GM18498 (cell line): ENCODE results near the gene SH3GLB2.
"Not testable (repeated sequence)": the region's sequence is repeated elsewhere in the genome, so short reads cannot be mapped to it uniquely, and the experiment has no call there.

Experiments used
- ATAC-seq: cut with Tn5 transposase; IDR thresholded peaks from one replicate; pipeline ENCODE4 v1.9.1; 2021; ENCODE audit warnings: mild to moderate bottlenecking, moderate library complexity; ENCODE audit not compliant: unreplicated experiment

SH3GLB2 gene

DNA sequence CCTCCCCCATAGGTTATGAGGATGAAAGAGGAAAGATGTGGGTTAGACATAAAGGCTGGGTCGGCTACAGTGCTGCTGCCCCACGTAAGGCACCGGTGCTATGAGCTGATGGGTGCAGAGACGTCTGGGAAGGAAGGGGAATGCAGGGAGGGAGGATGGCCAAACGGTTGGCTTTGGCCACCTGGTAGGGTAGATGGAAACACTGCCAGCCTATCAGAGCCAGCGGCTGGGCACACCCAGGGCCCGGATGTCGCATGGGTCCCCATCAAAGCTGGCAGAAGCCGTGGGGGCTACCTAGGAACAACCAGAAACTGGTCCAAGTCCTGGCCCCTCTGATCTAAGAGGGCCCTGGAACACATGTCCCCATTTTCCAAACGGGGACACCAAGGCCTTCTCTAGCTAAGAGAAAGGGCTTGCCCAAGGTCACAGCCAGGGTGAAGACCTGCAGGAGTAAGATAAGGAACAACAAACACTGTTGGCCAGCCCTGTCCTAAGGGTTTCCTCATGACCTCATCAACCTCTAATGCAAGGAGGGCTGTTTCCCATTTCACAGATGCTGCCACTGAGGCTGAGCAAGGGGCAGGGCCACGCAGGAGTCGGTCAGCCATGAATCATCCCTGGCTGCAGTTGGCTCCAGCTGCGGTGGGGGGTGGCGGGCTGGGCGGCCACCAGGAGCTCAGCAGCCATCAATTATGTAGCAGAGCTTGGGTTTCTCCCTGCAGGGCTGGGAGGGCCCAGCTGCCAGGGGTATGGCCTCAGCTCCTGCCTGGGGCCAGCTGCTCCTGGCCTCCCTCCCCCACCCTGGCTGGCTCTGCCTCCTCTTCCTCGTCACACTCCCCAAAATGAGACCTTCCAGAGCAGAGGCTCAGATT is 4.9 kb downstream of the SH3GLB2 start:
- no peak for ATAC-seq

DNA sequence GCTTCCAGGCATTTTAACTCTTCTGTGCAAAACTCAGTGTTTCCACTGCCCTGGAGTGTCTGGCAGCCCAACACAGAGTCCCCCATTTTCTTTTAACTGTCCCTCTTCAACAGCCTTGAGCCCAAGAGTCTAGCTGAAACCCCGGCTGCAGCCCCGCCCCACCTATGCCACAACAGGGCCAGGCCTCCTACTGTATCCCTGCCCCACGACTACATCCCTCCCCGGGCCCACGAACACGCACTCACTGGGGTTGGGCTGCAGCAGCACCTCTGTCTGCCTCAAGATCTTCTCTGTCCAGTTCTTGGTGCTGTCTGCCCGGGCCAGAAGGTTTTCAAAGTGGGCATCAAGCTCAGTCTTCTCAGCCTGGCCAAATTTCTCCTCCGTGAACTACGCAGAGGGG is 6.1 kb downstream of the SH3GLB2 start:
- no peak for ATAC-seq

DNA sequence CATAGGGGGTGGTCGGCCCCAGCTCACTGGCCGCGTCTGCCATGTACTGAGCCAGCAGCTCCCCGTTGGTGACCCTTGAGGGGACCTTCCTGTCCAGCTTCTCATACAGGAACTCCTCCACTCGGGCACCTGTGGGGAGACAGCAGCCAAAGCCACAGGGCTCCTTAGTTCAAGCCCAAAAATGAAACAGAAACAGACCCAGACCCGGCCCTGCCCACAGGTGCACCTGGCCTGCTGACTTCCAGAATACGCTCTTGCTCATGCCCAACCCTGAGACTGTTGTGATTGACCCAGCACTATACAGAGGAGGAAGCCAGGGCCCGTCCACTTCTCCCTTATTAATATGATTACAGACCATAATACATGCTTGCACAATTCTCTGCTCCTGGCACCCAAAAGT is 7.0 kb downstream of the SH3GLB2 start:
- peak; percentile 78 for ATAC-seq

DNA sequence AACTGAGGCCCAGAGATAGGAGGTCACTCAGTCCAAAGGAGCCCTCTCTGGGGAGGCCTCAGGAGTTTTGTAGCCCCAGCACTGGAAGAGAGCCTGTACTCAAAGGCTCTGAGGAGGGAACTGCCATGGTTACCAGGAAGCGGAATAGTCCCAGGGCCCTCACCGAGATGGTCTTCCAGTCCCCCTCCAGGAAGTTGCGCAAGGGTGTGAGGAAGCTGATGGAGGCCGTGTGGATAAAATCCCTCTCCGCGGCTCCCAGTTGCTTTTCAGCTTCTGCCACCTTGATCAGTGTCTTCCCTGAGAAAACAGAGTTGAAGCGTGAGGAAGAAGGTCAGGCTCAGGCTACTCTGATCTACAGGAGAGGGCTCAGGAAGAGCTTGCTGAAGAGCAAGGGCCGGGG is 13.5 kb downstream of the SH3GLB2 start:
- ATAC-seq: no peak

DNA sequence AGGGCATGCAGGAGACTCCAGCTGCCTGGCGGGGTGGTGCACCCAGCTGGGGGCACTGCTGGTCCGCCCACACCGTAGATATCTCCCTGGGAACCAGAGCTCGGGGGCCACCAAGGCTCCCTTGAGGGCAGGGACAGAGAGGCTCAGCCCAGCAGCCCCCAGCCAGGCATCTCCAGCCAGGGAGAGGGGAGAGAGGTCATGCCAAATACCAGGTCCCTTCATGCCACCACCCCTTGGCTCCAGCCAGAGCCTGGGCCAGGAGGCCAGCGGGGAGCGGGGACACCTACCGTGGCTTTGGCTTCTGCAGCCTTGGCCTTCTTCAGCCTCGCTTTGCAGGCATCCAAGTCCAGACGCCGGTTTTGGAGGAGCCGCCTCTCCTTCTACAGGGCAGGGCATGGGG is 14.0 kb downstream of the SH3GLB2 start:
- no peak for ATAC-seq

DNA sequence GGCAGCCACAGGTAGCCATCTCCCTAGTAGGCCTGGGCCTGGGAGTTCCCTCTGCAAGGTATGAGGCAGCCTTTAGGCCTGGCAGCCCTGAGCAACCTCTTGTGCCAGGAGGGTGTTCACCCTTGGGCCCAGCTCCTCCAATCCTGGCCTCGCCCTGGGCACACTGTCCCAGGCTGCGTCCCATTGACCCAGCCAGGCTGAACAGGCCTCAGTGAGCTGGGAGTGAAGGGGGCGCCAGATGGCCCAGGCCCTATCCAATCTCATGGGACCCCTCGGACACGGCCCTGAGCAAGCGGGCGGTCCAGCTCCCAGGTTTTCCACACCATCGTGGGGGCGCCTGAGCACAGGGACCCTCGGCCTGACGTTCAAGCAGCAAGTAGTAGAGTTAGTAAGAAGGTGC is 14.5 kb downstream of the SH3GLB2 start:
- no peak for ATAC-seq

DNA sequence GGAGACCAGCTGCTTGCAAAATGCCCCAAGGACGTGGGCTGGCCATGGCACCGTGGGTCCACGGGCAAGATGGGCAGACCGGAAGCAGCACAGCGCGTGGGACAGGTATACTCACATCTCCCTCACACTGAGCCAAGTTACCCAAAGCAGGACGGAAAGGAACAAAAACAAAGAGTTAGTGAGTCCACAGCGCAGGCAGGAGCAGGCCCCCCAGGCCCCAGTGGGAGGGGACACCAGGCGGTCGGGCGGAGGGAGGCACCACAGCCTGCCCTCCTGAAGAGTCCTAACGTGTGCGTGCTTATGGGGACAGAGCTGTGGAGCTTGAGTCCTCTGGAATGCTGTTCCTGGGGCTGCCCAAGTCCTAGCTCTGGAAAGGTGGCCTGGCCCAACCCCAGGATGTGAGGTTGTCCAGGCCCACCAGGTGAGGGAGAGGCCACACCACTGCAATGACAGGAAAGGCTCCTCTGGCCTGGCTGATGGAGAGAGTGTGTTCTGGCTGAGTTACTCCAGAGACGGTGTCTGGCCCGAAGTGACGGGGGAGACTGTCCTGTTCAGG is 15.2 kb downstream of the SH3GLB2 start:
- ATAC-seq: no peak

DNA sequence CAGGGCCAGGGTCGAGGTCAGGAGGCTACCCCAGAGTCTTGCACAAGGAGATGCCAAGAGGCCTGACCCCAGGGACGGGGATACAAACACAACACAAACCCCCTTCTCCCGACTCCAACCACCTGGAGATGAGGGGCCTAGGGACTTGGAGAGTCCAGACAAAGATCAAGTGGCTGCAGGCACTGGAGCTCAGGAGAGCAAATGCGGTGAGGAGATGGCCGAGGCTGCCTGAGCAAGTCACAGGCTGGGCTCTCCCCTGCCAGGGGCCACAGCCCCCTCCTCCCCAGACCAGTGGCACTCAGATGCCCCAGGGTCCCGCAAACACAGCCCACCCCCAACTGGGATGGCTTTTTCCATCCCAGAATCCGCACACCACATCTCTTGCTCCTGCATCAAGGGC is 15.8 kb downstream of the SH3GLB2 start:
- no peak for ATAC-seq

DNA sequence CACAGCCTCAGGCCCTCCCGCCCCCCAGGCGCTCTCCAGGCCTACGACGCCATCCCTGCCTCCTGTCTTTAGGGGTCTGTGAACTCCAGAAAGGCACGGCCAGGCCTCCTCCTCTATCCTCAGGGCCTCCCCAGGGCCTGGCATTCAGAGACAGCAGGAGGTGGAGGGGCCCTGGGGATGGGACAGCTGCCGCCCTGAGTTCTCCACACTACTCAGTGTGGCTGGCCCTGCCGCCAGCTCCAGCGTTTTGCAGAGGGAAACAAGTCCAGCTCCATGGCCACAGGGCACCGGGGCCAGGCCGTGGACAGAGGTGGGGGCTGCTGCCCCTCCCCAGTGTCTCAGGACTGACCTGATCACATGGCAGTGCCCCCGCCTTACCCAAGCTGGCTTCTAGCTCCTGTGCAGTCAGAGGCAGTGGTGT is 16.4 kb downstream of the SH3GLB2 start:
- ATAC-seq: no peak

DNA sequence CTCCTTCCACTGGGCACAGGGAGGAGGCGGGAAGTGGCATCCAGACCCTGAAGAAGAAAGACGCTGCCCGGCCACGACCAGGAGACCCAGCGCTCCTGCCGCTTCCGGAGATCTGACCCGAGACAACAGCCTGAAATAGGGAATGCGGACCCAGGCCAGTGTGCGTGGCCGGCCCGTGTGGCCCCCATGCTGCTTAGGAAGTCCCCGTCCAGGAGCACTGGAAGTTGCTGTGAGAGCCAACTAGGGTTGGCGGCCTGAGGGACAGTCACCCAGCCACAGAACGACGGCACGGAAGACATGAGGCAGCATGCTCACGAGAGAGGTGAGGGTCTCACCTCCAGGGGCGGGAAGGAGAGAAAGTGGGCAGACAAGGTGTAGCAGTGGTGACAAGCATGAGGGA is 17.0 kb downstream of the SH3GLB2 start:
- ATAC-seq: no peak

DNA sequence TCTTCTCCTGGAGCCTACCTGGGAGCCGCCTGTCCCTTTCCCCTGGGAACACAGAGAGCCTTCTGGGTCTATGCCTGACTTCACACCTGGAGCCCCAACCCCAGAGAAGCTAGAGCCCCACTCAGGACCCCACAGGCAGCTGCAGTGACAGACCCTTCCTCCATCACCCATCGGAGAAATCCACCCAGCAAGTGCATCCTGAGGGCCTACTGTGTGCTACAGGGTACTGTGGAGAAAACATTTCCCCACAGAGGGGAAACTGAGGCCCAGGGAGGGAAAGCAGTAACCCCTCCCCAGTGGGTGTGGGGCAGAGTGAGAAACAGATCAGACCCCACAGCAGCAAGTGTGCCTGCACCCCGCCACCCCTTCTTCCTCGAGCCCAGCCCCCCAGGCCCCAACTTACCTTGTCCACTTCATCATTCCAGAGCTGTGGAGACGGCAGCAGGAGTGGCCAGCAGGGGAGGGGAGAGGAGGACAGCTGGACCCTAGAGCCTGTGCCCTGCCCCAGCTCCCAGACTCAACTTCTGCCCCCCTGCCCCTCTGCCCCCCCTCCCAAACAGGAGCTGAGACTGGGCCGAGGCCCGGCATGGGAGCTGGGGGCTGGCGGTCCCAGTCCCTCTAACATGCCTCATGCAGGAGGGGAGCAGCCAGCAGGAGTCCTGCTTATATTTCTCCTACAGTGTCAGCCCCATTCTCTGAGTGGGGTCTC is 17.7 kb downstream of the SH3GLB2 start:
- ATAC-seq: no peak

DNA sequence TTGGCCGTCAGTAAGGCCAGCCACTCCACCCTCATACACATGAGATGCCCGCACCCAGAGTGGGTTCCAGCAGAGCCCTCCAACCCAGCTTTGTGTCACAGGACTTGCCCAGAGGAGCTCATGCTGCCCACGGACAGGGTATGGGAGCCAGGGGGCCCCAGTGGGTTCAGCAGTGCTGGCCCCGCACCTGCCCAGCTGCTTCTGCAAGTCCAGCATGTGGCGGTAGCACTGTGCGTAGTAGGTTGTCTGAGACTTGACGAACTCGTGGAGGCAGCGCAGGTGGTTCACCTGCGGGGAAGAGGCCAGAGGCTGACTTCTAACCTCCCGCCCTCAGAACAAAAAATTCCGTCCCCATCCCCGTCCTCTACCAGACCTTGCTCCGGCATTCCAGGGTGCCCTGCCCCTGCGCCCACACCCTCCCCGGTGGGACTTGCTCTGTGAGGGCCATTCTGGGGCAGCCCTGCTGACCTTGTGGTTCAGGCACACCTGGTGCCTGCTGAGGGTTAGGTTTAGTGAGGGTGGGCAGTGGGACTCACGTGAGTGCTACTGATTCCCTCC is 18.5 kb downstream of the SH3GLB2 start:
- no peak for ATAC-seq

DNA sequence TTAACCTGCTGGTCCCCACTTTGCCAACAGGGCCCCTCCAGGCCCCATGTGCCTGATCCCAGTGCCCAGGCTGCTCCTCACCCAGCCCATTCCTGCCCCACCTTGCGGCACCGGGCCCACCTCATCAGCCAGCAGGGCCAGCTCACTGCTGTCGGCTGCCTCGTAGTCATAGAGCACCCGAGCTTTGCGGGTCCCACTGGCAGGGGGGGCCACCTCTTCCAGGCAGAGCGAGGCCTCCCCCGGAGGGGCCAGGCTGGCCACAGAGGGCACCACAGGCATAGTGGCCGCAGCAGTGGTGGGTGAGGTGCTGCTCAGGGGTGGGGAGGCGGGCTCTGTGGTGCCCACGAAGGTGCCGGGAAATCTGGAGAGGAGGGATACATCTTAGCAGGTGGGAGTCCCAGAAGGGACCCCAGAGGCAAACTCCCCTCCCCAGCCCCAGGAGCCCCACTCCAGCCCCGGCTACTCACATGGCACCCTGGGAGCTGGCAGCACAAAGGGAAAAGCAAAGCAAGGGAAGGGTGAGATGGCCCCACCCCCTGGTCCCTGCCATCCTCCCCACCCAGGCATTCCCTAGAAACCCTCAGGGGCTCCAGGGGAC is 19.0 kb downstream of the SH3GLB2 start:
- no peak for ATAC-seq

DNA sequence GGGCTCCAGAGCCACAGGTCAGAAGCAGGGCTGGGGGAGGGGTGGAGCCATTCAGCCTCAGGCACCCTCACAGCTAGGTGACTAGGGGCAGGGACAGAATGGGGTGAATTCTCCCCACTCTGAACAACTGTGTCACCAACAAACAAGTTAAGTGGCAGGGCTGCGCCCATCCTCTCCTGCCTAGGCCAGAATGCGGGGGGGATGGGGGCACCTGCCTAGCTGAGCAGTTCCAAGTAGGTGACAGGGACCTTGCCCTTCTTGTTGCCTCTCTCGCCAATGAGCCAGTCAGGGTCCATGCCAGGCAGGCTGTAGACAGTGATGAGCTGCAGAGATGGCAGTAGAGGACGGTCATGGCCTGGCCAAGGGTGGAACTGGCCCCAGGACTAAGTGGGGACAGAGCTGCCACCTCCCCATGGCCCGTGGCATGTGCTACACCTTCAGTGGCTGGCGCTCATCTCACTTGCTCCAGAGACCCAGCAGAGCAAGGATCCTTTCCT is 19.6 kb downstream of the SH3GLB2 start:
- no peak for ATAC-seq

DNA sequence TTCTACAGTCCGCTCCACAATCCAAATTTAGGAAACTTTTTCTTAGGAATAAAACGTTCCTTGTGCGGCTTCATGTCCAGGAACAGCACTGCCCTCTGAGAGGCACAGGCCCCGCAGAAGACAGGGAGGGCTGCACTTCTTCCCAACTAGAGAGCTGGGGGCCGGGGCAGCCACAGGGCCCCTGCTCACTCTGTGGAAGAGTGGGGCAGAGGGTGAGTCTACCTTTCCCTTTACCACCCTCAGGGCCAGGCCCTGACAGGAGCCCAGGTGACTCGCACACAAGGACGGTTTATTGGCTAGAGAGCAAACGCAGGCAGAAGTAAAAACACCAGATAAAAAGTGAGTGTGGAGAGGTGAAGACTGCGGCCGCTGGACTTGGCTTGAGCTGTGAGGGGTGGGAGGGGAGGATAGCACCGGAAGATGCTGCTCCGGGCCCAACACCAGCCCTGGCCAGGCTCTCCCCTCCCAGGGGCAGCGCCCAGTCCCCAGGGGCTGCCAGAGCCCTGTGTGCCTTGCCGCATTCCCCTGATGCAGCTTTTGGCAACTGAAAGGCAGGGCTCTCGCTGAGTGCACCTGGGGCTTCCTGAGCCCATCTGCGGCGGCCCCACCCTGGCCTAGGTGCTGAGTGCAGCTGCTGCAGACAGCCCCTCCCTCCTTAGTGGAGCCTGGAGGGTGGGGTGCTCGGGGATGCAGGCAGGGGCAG is 20.2 kb downstream of the SH3GLB2 start:
- no peak for ATAC-seq

DNA sequence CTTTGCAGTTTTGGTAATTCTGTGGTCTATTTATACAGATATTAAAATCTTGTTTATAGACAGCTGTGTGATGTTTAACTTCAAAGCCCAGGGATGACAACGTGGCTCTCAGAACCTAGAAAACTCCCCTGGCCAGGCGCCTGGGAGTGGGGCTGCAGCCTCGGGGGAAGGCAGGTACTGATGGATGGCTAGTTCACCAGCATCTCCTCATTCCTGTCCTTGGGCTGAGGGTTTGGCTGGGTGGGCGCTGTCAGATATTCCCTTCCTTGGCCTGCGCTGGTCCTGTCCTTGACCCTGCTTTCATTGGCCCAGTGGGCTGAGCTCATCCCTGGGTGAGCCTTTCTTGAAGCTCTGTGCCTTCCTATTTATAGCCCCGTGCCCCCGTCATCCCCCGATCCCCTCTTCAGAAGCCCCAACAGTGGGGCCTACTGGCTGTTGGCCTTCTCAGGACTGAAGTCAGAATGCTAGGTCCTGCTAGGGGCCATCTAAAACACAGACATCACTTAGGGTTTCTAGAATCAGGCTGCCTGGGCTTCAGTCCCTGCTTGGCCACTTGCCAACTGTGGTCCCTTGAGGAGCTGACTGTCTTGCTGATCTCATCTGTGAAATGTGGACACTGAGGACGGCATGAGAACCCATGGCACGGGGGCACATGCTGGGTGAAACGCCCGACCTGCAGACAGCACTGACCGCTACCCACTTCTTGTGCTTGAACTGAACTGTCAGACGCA is 20.9 kb downstream of the SH3GLB2 start:
- no peak for ATAC-seq

DNA sequence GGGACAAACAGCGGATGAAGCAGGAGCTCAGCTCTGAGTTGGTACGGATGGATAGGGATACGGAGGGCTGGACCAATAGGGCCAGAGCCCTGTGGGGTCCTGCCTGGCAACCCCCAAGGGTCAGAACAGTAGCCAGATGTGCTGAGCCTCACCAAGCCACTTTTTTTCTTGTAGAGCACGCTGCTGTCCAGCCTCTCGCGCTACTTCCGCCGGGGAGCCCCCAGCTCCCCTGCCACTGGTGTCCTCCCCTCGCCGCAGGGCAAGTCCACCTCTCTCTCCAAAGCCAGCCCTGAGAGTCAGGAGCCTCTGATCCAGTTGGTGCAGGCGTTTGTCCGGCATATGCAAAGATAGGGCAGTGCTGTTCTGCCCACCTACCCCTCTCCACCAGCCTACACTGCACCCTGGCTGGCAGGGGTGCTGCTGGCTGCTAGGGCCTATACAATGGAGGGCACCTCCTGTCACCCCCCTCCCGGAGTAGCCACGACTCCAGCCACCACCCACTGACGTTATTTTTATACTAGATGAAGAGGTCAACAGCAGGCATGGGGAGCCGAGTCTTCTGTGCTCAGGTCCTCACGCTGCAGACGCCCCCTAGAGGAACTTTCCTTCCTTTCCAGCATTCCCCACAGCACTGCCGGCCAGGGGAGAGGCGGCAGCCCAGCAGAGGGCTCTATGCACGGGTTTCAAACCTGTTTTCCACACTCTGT is 21.6 kb downstream of the SH3GLB2 start:
- ATAC-seq: no peak

DNA sequence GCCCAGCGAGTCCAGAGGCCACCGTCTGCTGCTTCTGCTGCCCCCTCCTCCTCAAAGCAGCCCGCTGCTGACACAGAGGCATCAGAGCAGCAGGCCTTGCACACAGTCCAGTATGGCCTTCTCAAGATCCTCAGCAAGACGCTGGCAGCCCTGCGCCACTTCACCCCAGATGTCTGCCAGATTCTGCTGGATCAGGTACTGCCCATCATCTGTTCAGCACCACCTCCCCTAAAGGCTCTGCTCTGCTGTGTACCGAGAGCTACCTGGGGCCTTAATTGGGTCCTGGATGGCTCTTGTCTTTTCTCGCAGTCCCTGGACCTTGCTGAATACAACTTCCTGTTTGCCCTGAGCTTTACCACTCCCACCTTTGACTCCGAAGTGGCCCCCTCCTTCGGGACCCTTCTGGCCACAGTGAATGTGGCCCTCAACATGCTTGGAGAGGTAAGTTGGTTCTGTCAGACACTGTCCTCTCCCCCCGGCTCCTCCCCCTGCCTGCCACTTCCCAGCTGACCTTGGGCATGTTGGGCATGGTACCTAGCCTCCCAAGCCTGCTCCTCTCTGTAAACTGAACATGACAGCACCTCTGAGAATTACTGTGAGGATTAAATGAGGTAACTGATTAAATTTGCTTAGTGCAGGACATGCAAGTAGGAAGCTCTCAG is 22.7 kb downstream of the SH3GLB2 start:
- ATAC-seq: no peak

DNA sequence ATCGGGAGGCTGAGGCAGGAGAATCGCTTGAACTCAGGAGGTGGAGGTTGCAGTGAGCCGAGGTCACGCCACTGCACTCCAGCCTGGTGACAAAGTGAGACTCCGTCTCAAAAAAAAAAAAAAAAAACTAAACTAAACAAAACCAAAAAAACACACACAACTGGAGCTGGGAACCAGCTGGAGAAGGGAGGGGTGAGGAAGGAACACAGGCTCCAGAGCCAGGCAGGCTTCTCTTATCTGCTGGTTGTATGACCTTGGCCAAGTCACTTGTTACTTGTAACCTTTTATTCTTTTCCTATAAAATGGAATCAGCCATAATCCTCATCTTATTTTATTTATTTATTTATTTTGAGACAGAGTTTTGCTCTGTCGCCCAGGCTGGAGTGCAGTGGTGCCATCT is 24.0 kb downstream of the SH3GLB2 start:
- ATAC-seq: not testable (repeated sequence)
